ENCODE results near the gene ZNF280B. TPM values are rescaled to one million over a fixed set of nuclear protein-coding genes. Genes with fewer than 3 reads are reported as not detected.

The ZNF280B gene
- total and polyA plus RNA-seq, 9 of the 15 experiments (the other 6 are each of a cell fraction or from before 2014, with no cell fraction given), result 7.7 to 29.9 (median 20.0) TPM

GRCh38 chr22:22486132-22486899, 22.2 kb downstream of the ZNF280B start (continued):
- no peak for TF ChIP-seq HMBOX1 (IDR thresholded peaks at IDR 0.05)

- FAIRE-seq (no peak), ATAC-seq (no peak)
- POLR2A ChIA-PET, result interaction anchor here (0.8 to 5.4 kb wide), 21 partner anchors 10 to 178 kb away, joined by 3 to 38 read pairs (median 5); partner anchors contain the start of genes ZNF280A and ZNF280B
Observed at GRCh38 chr22:22485524-22485923, 23.0 kb downstream of the ZNF280B start.

More at GRCh38 chr22:22485524-22485923, 23.0 kb downstream of the ZNF280B start:
- in situ Hi-C loops (cut with MboI) (no loop called here), intact Hi-C loops (cut with micrococcal nuclease) (no loop called here)
- TF ChIP-seq RHOXF2B (CRISPR knock-in tag; conservative IDR thresholded peaks at IDR 0.05) (peak; percentile 51; the same call in 1 of the 2 replicates), ZNF398 (CRISPR knock-in tag; IDR thresholded peaks at IDR 0.05) (0 out of 2 replicates have a peak, but pooled peaks have one; percentile 38), POLR2G (IDR thresholded peaks at IDR 0.05; ENCODE audit: low read depth, low read length) (peak; percentile 22; the same call in 1 of the 2 replicates), NFIC (IDR thresholded peaks at IDR 0.05) (no peak), ZNF780A (CRISPR knock-in tag; IDR thresholded peaks at IDR 0.05) (0 out of 2 replicates have a peak, but pooled peaks have one; percentile 68), POLR2A (conservative IDR thresholded peaks at IDR 0.05) (no peak), TCF15 (CRISPR knock-in tag; IDR thresholded peaks at IDR 0.05) (no peak), POLR3A (IDR thresholded peaks at IDR 0.05; ENCODE audit: borderline replicate concordance, extremely low read depth, insufficient read depth, insufficient read length) (no peak), FOXA3 (CRISPR knock-in tag; conservative IDR thresholded peaks at IDR 0.05 in 1 of 2, IDR thresholded peaks at IDR 0.05 in 1 of 2) (no peak), RBM39 (optimal IDR thresholded peaks at IDR 0.05; ENCODE audit: low read depth, low read length) (no peak), ZBTB7A (IDR thresholded peaks at IDR 0.05; ENCODE audit: borderline replicate concordance, control insufficient read depth, low read depth, low read length) (no peak), NFE2 (IDR thresholded peaks at IDR 0.05; ENCODE audit: low read depth) (no peak)
- no peaks in the 10 kb centered on the region for H3K9me3 ChIP-seq (replicated peaks; ENCODE audit: control insufficient read depth, insufficient read depth, low read depth, low read length)
- H3K27ac ChIP-seq (ENCODE audit: extremely low read depth, low read depth, low read length), result no peak overlapping the region
- peaks cover 54% of the 10 kb centered on the region for H3K36me3 ChIP-seq (ENCODE audit: control insufficient read depth, insufficient read depth, low read length)
- no peaks in the 10 kb centered on the region for H3K79me2 ChIP-seq (ENCODE audit: control insufficient read depth, insufficient read depth, low read length)
- H3K4me2 ChIP-seq (ENCODE audit: insufficient read depth, low read length), result no peak overlapping the region
- H3K27me3 ChIP-seq (ENCODE audit: control insufficient read depth in 2 of 2, insufficient read depth in 2 of 2, low read length in 2 of 2), result no peaks in the 10 kb centered on the region
- no peaks in the 10 kb centered on the region for H3K4me1 ChIP-seq (replicated peaks in 1 of 2; ENCODE audit: control insufficient read depth in 2 of 2, insufficient read depth in 2 of 2, low read length in 2 of 2)
- CTCF ChIA-PET (ENCODE audit: low intra/inter-chr PET ratio), result no interaction called here
- 77% methylated on average over 3 of the region's 3 CpGs for WGBS (ENCODE audit: insufficient coverage, low coverage, missing lambda C conversion rate)
- no peaks in the 10 kb centered on the region for H3K9me1 ChIP-seq (ENCODE audit: control insufficient read depth, insufficient read depth, low read length)
- H3K9ac ChIP-seq (ENCODE audit: insufficient read depth in 1 of 2, low read depth in 2 of 2, low read length in 2 of 2), result no peak overlapping the region
- DNase-seq (ENCODE audit: extremely low read depth in 1 of 4, low spot score in 3 of 4), result no peak
- H3K4me3 ChIP-seq, result no peak overlapping the region
- BruUV-seq (replicated peaks), result TSS peak; percentile 14
- H4K20me1 ChIP-seq (replicated peaks; ENCODE audit: control insufficient read depth, insufficient read depth, low read length), result no peaks in the 10 kb centered on the region
- no peak overlapping the region for H2AFZ ChIP-seq (ENCODE audit: low read depth, low read length)

Data from K562 (cell line).